Lower leg skin (tissue), 3 donors: ENCODE measurements around the gene RBM14.

ENCODE experiments used
- CTCF ChIP-seq, 3 donors: fragments of 450-650 bp; IDR thresholded peaks; one replicate each; pipeline ENCODE4 v1.5.1; 2016; ENCODE audit warnings: antibody characterized with exemption in 3 of 3, mild to moderate bottlenecking in 3 of 3, moderate library complexity in 2 of 3
- POLR2A ChIP-seq, 2 donors: fragments of 450-650 bp; IDR thresholded peaks; one replicate each; pipeline ENCODE4 v1.6.1; 2016 to 2017; ENCODE audit warnings: antibody characterized with exemption in 2 of 2, mild to moderate bottlenecking in 1 of 2, moderate library complexity in 1 of 2

DNA sequence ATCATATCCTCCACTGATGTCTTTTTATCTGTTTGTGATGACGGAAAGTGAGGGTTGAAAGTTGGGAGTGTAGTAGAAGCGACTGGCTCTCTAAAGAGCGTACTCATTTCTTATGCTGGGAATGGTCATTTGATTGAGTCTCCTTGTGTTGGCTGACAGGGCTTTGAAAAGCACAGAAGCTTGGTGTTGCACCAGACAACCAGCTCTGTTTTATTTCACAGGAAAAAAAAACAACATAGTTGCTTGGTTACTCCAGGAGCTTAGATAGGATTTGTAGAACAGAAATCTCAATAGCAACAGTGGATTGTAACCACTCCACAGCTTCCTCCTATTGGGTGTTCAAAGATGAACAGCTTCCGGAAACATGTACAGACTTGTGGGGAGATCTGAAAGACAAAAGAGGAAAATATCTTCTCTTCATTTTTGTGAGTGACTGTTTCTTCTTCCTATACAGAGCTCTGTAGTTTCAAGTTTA lies 2.7 kb downstream of the RBM14 start:
- TF ChIP-seq CTCF (IDR thresholded peaks at IDR 0.05), result no peak
- TF ChIP-seq POLR2A (IDR thresholded peaks at IDR 0.05), result no peak
